Activated CD8-positive, alpha-beta memory T cell treated with anti-CD3 and anti-CD28 coated beads for 4 hours (primary cell): Measurements from ENCODE around the gene PTPRT.

Experiments
- DNase-seq, 2 donors: peaks; one replicate each; pipeline ENCODE4 v3.0.0-alpha.2; 2020; ENCODE audit warnings: low read depth in 2 of 2

Gene PTPRT

DNA sequence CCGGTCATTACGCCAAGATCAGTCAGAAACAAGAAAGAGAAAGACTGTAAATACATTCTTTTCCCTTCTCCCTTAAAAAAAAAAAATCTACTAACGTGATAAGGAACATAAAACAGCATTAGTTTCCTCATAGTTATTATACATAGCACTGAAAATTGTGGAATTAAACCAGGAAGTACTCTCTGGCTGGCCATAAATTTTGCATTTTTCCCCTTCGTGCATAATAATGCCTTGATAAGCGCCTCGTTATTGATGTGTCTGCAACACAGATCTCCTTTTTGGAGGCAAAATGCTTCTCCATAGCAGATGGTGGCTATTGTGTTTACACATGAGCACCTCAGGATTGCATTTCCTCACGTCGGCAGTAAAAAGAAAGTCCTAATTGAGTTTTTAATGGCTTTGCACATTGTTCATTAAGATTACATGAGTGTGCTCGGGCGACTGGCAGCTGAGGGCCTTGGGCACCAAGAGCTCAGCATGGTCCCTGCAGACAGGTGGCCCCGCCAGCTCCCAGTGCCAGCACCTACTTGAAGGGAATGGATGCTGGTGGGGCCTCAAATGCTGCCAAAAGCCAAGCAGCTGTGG lies 394.5 kb downstream of the PTPRT start:
- DNase-seq, result no peak

DNA sequence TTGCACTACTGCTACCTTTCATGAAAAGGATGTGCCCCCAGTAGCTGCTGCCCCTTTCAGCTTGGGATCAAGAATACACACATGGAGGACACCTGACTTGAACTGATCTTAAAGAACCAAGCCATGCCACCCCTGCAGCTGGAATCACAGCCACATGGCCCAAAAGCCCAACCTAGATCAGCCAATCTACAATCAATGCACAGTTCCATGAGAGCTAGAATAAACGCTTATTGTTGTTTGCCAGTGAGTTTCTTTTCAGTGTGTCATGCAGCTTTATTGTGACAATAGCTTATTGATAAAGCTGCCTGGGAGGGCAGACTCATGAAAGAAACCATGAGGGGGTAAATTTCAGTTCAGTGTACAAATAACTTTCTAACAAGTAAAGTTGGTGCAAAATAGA lies 397.7 kb downstream of the PTPRT start:
- DNase-seq, result no peak

DNA sequence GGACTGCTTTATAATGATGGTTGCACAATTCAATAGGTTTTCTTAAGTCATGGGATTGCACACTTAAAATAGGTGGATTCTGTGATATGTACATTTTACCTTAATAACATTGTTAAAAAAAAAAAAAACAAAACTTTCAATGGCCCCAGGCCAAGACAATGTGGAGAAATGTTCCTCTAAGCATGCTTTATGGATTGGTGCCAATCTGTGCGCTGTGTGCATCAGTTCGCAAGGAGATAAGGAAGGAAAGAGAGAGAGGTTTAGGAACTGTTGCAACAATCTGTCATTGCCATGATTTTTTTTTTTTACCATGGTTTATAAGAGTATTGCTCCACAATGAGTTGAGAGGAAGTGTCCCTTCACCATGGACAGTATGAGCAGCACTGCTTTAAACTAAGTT lies 399.6 kb downstream of the PTPRT start:
- no peak for DNase-seq

DNA sequence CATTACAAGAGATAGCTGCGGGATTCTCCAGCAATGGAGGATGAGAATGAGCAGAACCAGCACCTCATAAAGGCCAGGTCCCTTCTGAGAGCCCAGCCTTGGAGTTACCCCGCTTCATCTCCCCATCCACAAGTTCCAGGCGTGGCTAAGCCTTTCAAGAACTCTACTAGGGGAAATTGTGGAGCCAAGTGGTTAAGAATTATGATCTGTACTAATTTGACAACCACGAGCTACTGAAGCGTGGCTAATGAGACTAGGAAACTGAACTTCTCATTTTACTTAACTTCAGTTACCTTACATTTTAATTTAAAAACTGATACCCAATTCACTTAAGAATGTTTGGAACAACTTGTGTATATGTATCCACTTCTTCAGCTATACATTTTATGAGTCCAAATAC lies 401.0 kb downstream of the PTPRT start:
- DNase-seq, result no peak

DNA sequence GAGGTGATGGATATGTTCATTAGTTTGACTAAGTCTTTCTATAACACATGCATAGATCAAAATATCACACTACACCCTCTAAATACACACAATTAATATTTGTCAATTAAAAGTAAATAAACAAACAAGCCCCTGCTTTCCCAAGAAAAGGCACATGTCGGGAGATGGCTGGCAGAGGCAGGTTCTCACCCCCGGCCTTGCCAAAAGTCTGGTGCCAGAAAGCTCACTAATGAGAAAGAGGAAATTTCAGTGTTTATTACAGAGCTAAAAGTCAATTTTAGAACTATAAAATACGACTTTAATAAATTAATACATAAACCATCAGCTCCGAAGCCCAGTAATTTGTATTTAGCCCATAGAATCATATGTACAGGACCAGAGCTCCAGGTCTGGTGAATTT lies 404.7 kb downstream of the PTPRT start:
- no peak for DNase-seq

DNA sequence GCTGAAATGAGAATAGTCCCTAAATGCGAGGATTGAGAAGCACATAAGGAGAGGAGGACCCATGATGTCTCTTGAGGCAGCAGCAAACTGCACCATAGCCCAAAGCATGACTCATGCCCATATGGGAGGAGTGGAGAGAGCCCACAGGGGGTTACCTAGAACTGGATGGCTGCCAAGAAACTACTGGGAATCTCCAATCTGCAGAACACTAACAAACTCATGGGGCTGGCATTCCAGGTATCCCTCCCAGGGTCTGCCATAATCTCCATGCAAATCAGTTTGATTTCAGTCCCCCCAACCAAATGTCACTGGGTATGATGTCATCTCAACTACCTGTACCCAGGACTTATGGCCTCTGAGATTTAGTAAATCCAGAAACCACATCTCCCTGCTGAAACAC lies 410.5 kb downstream of the PTPRT start:
- DNase-seq, result no peak

DNA sequence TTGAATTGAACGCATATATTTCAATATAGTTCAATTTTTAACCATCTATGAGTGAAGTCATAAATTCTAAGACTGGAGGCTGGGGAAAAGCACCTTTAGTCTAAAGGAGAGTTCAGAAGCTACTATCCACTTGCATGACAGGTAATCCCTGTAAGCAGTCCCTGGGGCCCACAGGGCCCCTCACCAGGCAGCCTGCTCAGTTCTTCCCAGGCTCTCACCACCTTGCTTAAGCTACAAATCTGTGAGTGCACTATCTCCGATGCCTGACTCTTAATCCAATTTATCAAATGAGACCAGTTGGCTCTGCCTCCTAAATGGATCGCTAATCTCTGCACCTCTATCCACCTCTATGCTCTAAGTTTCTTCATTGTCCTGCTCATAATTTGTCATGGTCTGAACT lies 413.8 kb downstream of the PTPRT start:
- no peak for DNase-seq

DNA sequence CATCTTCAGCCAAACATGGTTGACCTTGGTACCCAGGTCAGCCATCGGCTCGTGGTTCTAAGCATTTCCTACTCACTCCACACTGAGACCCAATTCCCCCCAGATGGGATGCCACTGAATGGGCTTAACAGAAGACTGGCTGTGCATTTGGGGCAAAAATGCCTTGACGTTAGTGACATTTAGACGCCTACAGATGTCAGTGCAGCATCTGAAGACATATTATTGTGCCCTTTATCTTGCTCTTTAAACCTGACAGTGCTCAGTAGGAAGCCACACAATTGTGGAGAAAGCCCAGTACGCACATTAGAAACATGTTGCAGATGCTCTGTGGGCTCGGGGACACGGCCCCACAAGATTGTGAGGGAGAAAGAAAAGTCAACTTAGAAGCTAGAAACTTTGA lies 414.7 kb downstream of the PTPRT start:
- no peak for DNase-seq

DNA sequence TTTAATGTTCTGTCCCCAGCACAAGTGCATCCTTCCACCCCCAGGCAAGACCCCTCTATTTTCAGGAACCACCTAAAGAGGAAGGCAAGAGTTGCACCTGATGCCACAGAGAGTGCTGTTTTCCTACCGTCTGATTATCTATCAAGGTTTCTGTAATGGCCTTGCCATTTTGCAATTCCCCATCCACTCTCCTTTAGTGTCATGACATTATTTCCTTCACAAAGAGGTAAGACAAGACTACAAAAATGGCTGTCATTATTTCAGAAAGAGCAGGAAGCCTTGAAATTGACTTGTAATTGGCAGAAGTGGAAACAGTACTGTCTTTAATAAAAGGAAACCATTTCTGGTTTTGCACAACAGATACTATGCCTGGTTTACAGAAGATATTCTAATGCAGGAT lies 426.7 kb downstream of the PTPRT start:
- DNase-seq, result no peak

DNA sequence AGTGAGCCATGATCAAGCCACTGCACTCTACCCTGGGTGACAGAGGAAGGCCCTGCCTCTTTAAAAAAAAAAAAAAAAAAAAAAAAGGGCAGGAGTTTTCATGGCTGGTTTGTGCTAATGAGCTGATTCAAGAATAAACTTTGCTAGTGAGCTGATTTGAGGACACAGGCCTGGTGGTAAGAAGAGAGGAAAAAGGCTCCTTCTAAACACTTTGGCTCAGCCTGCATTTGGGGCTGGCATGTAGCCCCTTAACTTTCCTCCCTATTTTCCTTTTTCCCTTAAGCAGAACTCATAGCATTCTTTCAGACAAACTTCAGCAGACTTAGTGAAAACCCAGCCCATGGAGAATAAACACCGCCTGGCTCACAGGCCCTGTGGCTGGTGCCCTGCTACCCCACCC lies 432.7 kb downstream of the PTPRT start:
- no peak for DNase-seq

DNA sequence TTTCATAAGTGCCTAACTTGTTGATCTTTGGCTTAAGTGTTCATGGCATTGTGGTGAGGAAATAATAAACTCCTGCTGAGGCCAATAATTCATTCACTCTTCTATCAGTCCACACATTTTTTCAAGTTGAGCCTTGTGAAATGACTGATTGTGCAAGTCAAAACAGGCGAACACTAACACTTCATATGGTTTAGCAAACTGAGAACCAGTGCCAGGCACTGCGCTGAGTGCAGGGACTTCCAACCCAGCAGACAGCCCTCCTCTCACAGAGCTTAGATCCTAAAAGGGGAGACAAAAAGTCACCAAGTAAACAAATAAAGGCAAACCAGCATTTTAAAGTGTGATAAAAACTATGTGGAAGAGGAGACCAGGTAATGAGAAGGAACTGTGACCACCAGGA lies 435.0 kb downstream of the PTPRT start:
- no peak for DNase-seq

DNA sequence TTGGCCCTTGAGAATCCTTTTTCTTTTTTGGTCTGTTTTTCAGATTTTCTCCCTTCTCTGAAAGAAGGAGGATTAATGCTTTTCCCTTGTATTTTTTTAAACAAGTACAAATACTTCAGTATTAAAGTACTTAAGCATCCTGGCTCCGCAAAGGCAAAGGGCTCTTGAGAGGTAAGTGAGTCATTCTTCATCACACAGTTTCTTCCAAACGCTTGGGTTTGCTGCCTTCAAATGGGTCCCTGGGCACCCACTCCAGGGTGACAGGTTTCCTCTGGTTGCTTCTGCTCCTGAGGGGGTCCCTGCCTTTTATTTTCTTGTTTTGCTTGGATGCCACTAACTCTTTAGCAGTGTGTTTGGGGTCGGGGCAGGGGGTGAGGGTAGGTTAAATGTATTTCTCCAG lies 437.1 kb downstream of the PTPRT start:
- DNase-seq, result no peak

DNA sequence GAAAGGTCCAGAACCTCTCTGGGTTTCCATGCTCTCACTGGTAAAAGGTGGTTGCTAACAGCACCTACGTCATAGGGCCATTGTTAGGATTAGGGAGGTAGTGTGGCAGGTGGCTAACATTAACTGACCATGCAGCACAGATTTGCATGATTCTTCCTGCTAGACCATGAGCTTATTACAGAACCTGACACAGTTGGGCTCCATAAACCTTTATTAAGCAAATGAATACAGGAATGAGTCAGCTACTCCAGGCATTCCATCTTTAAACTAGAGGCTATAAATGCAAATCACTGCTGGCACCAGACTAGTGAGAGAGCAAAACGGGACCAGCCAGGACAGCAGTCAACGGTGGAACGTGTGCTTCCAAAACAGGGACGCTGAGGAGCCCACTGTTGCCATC lies 440.1 kb downstream of the PTPRT start:
- DNase-seq, result no peak

DNA sequence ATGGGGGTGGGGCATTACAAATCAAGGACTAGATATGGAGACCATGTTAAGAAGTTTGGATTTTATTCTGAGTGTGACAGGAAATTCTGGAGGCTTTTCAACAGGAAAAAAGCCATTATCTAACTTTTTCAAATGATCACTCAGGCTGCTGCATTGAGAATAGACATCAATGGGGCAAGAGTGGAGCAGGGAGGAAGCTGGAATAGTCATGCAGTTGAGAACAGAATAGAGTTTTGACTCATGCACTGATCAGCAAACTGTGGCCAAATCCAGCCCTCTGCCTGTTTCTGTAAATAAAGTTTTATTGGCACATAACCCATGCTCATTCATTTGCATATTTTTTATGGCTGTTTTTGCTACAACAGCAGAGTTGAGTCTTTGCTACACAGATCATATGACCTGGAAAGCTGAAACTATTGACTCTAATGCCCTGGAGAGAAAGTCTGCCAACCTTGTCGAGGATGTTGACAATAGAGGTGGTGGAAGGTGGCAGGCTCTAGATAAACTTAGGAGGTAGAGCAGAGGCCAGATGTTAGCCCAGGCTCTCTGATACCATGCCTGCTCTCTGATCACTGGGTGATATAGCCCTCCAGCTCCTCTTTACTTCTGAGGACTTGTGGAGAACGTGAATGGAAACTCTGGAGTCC lies 441.8 kb downstream of the PTPRT start:
- no peak for DNase-seq

DNA sequence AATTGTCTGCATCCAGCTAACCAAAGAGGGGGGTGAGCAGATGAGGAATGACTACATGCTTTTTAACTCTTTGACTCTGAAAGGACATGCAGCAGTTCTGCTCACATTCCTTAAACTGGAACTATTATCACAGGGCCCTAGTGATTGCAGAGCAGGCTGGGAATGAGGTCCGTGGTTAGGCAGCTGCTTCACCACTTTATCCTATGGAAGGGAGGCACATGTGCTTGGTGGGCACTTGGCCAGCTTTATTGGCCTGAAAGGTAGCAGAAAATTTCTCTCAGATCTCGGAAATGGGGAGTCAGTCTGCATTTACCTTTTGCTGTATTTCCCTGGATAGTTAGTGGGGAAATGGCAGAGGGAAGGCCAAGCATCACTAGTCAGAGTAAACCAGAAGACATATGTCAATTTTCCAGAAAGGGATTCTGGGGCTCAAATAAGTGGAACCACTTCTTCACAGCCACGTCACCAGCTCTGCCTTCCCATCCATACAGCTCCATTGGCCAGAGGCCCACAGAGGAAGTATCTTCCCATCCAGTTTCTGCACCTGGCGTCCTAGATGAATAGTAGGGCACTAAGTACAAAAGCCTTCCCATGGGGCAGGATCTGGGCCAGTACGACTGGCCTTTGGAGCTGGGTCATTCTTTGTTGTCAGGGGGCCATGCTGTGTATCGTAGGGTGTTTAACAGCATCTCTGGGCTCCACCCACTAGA lies 444.8 kb downstream of the PTPRT start:
- no peak for DNase-seq

DNA sequence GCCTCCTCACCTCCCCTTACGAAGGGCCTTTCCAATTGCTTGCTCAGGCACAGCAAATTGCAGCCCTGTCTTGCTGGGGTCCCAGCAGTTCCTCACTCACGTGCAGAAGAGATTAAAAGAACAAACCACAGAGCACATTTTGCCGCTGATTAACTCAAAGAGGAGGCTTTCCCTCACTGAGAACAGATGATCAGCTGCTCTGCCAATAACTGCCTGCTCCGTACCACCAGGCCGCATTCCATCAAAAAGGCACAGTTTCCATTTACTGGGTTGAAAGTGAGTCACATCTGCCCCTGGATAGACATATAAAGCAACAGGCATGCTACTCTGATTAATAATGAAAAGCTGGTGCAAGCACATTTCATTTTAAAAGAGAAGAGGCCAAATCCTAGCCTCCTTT lies 446.8 kb downstream of the PTPRT start:
- no peak for DNase-seq

DNA sequence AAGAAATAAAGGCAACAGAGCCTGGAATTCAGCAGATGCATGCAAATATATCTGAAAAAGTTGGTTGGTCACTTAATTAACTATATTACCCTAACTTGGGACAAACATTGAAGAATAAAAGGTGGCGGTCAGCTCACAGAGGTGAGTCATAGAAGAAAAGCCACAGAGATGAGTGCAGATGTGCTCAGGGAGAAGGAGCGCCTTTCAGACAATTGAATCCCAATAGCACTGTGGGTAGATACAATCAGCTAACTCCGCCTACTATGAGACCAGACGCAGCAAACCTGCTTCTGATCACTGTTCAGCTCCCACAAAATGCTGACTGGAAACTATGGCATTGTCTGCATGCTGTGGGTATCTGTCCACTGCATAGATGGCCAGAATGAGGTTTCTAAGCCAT lies 447.8 kb downstream of the PTPRT start:
- no peak for DNase-seq

DNA sequence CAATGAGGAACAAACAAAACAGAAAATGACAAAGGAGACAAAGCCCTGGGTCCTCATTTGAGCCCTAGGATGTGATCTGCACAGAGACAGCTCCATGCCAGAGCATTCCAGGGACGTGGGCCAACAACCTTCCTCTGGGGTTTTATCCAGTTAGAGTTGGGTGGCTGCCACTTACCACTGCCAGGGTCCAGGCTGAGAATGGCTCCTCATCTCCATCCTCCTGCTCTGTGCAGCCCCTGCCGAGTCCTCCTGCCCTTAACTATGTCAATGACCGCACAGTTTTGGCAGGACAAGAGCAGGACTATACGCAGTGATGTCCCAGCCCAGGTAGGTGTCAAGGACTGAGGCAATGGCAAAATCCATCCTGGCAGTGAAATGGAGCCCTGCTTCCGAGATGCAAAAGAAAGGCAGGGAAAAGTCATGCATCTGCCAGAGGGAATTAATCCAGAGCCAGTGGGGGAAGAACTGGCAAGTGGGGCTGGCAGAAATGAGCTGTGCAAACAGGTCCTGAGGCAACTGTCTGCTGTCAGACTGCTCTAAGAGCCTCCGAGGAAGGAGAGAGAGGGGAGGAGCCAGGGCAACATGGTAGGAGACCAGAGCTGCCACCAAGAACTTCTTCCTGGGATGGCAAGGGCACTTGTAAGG lies 449.4 kb downstream of the PTPRT start:
- DNase-seq, result no peak

DNA sequence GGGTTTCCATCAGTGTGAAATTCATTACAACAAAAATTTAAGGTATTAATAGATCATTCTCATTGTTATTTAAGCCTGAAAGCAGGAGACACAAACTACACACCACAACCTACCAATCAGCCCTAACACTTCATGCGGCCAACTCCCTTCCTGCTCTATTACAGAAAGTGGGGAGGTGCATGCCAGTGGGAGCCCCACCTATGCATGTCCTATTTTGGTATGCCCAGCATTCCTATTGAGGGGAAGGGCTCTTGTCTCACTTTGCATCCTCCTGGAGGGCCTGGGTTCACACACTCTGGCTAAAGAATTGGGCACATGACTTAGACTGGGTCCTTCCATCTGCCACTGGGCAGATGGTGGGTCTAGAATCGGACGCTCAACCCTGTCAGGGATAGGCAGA lies 450.0 kb downstream of the PTPRT start:
- DNase-seq, result no peak

DNA sequence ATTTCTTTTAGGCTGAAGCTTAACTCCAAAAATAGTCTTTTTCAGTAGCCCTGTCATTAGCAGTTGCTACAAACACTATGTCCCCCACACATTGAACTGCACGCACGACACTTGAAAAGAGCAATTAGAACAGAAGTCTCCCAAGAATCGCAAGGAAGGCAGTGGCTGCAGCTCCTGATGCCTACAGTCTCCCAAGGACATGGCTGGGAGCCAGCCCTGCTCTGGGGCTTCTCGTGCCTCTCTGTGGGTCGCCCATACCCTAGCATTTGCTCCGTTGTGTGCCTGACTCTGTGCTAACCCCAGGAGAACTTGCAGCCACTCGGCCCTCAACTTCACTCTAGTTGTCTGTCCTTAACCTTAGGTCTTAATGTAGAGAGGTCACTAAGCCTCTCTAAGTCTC lies 454.2 kb downstream of the PTPRT start:
- no peak for DNase-seq

DNA sequence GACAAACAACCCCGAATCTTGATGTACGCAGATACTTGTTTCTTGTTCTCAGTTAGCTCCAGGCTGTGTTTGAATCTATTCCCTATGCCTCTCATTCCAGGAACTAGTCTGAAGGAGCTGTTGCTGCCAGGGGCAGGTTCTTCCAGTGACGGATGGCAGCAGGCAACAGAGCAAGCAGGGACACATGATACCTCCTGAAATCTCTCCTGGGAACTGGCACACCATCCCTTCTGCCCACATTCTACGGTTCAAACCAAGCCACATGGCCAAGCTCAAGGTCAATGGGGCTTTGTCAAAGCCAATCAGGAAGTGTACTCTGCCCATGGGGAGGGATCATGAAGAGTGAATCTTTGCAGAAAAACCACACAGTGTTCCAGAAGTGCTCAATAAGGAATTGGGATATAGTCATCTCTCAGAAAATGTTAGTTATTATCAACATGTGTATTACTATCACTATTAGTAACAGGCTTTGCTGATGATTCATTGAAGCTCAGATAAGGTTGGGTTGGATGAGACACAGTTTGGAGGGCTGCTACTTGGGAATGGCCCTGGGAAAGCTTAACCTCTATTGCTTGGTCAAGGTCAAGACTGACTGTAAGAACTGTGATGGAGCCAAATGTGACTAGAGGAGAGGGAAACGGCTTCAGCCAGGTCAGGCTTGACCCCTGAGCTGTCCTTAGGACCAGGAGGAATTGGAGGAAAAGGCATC lies 454.9 kb downstream of the PTPRT start:
- no peak for DNase-seq

DNA sequence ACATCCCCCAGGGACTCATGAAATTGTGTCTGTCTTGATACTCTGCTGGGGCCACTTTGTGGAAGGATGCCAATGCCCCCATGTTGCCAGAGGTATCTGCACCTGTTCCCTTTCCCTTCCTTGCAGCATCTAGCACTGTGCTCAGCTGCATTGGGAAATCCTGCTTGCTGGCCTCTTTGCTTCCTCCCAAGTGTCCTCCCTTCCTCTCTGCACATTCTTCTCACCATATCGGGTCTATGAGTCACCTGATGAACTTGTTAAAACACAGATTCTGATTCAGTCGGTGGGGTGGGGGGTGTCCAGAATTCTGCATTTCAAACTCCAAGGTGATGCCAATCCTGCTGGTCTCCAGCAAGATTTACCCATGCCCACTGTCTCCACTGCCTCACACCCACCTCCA lies 467.8 kb downstream of the PTPRT start:
- no peak for DNase-seq
